Ishikawa (cell line): ENCODE measurements around the gene BTBD1.

ENCODE experiments used
- CEBPB ChIP-seq: IDR thresholded peaks from 2 replicates; pipeline ENCODE4 v1.6.1; 2012
- CREB1 ChIP-seq: IDR thresholded peaks from 2 replicates; pipeline ENCODE4 v1.6.1; 2012; ENCODE audit warnings: low read depth
- EGR1 ChIP-seq: IDR thresholded peaks from 2 replicates; pipeline ENCODE4 v1.6.1; 2012
- EP300 ChIP-seq: IDR thresholded peaks from 2 replicates; pipeline ENCODE4 v1.6.1; 2012; ENCODE audit warnings: borderline replicate concordance
- FOXM1 ChIP-seq: IDR thresholded peaks from 2 replicates; pipeline ENCODE4 v1.6.1; 2012; ENCODE audit warnings: low read depth, borderline replicate concordance
- NFIC ChIP-seq: IDR thresholded peaks from 2 replicates; pipeline ENCODE4 v1.6.1; 2012
- RAD21 ChIP-seq: IDR thresholded peaks from 2 replicates; pipeline ENCODE4 v1.6.1; 2012; ENCODE audit warnings: low read depth
- TAF1 ChIP-seq: IDR thresholded peaks from 2 replicates; pipeline ENCODE4 v1.6.1; 2012; ENCODE audit warnings: low read depth, mild to moderate bottlenecking
- TCF12 ChIP-seq: IDR thresholded peaks from 2 replicates; pipeline ENCODE4 v1.6.1; 2012; ENCODE audit warnings: low read depth
- TEAD4 ChIP-seq: IDR thresholded peaks from 2 replicates; pipeline ENCODE4 v1.6.1; 2012
- YY1 ChIP-seq: IDR thresholded peaks from 2 replicates; pipeline ENCODE4 v1.6.1; 2012; ENCODE audit warnings: low read depth
- ZBTB7A ChIP-seq: IDR thresholded peaks from 2 replicates; pipeline ENCODE4 v1.6.1; 2012; ENCODE audit warnings: low read depth
- TF ChIP-seq, protein P1 (sequence below): IDR thresholded peaks from 2 replicates; pipeline ENCODE4 v1.6.1; 2012
- TF ChIP-seq, protein P2 (sequence below): IDR thresholded peaks from 2 replicates; pipeline ENCODE4 v1.6.1; 2012
- TF ChIP-seq, protein P3 (sequence below): IDR thresholded peaks from 2 replicates; pipeline ENCODE4 v1.6.1; 2012; ENCODE audit warnings: low read depth, mild to moderate bottlenecking

BTBD1 gene

GRCh38 chr15:83057696-83058376 lies 9.2 kb downstream of the BTBD1 start:
- TF ChIP-seq YY1: no peak
- TF ChIP-seq ZBTB7A: no peak
- TF ChIP-seq, protein P1, sequence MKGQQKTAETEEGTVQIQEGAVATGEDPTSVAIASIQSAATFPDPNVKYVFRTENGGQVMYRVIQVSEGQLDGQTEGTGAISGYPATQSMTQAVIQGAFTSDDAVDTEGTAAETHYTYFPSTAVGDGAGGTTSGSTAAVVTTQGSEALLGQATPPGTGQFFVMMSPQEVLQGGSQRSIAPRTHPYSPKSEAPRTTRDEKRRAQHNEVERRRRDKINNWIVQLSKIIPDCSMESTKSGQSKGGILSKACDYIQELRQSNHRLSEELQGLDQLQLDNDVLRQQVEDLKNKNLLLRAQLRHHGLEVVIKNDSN: no peak

DNA sequence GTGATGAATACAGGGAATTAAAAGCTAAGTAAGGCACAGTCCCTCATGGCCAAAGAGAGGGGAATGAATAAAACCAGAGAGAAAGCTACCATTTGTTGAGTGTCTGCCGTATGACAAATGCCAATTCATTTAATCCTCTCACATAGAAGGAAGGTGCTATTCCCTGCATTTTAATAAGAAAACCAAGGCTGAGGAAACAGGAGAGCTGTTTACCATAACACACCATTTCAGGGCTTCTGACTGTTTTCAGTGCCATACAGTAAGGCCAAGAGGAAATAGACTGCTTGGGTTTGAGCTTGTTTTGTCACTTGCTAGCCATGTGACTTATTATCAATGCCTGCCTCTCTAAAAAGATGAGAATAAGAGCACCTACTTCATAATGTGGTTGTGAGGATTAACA lies 10.1 kb downstream of the BTBD1 start:
- TF ChIP-seq YY1 (no peak), EP300 (no peak), EGR1 (no peak), TCF12 (no peak), ZBTB7A (no peak), NFIC (no peak), RAD21 (no peak), TAF1 (no peak), CREB1 (no peak)
- TF ChIP-seq, protein P2, sequence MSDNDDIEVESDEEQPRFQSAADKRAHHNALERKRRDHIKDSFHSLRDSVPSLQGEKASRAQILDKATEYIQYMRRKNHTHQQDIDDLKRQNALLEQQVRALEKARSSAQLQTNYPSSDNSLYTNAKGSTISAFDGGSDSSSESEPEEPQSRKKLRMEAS: no peak
- TF ChIP-seq, protein P1: no peak
- TF ChIP-seq, protein P3, sequence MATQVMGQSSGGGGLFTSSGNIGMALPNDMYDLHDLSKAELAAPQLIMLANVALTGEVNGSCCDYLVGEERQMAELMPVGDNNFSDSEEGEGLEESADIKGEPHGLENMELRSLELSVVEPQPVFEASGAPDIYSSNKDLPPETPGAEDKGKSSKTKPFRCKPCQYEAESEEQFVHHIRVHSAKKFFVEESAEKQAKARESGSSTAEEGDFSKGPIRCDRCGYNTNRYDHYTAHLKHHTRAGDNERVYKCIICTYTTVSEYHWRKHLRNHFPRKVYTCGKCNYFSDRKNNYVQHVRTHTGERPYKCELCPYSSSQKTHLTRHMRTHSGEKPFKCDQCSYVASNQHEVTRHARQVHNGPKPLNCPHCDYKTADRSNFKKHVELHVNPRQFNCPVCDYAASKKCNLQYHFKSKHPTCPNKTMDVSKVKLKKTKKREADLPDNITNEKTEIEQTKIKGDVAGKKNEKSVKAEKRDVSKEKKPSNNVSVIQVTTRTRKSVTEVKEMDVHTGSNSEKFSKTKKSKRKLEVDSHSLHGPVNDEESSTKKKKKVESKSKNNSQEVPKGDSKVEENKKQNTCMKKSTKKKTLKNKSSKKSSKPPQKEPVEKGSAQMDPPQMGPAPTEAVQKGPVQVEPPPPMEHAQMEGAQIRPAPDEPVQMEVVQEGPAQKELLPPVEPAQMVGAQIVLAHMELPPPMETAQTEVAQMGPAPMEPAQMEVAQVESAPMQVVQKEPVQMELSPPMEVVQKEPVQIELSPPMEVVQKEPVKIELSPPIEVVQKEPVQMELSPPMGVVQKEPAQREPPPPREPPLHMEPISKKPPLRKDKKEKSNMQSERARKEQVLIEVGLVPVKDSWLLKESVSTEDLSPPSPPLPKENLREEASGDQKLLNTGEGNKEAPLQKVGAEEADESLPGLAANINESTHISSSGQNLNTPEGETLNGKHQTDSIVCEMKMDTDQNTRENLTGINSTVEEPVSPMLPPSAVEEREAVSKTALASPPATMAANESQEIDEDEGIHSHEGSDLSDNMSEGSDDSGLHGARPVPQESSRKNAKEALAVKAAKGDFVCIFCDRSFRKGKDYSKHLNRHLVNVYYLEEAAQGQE: no peak

DNA sequence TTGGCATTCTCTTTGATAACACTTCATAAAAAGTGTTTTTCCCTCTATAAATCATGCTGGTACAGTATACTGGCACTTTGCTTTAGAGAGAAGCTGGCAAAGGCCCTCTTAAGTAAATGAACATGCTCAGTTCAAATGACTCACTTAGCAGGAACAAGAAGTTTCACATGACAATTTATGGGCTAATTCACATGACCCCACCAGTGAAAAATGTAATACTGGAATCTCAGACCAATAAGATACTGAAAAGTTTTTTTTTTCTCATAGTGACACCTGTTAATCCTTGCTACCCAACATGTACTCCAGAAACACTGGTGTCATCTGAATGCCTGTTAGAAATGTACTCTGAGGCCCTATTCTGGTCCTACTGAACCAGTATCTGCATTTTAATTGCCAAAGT lies 13.9 kb downstream of the BTBD1 start:
- TF ChIP-seq FOXM1 (no peak), RAD21 (no peak), ZBTB7A (no peak), NFIC (no peak), CREB1 (no peak), EP300 (no peak), CEBPB (no peak), YY1 (no peak), EGR1 (no peak)
- TF ChIP-seq, protein P3: no peak
- TF ChIP-seq, protein P1: no peak
- TF ChIP-seq, protein P2: no peak

DNA sequence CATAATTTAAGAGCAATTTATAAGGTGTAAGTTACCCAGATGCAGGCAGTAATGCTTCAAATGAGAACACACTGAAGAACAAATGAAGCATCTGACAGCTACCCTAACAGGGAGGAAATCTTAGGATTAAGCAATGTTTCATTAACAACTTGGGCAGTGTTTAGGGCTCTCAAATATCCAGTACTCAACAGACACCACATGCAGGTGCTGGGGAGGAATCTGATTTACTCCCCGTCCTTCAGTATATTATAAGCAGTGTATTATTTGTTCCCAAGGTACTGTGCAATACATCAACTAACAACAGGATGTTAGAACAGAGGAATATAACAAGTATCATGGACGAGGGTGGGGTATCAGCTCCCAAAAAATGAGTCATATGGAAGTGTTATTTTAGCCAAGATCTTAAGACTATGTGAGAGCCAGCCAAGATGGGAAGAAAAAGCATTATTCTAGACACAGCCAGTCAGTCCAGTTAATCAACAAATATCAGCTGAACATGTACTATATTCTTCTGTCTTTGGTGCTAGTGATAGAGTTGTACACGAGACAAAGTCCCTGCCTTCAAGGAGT lies 20.4 kb downstream of the BTBD1 start:
- TF ChIP-seq RAD21 (no peak), EP300 (no peak), EGR1 (no peak)

DNA sequence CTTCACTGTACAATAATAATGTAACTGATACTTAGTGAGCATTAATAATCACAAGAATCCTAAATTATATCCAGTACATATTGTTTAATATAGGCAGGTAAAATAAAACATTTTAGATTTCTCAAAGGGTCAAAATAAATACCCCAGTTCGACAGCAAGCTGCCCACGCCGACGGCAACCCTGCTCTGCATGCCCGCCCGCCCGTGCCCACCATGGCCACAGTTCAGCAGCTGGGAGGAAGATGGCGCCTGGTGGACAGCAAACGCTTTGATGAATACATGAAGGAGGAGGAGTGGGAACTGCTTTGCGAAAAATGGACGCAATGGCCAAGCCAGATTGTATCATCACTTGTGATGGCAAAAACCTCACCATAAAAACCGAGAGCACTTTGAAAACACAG lies 22.9 kb downstream of the BTBD1 start:
- TF ChIP-seq TEAD4: no peak

GRCh38 chr15:83039206-83039605 lies 27.8 kb downstream of the BTBD1 start:
- no peak for TF ChIP-seq NFIC
- TF ChIP-seq, protein P2: no peak
- TF ChIP-seq FOXM1: no peak
- TF ChIP-seq, protein P3: no peak
- TF ChIP-seq YY1: no peak
- no peak for TF ChIP-seq RAD21
- no peak for TF ChIP-seq EGR1
- no peak for TF ChIP-seq CREB1
- TF ChIP-seq CEBPB: no peak
- no peak for TF ChIP-seq TCF12
- TF ChIP-seq ZBTB7A: no peak
- TF ChIP-seq TAF1: no peak
- no peak for TF ChIP-seq EP300
- TF ChIP-seq, protein P1: no peak
- no peak for TF ChIP-seq TEAD4
